OCI-LY7 (cell line): Measurements from ENCODE around the gene GLRX5. TPM values are rescaled to one million over a fixed set of nuclear protein-coding genes. Genes with fewer than 3 reads are reported as not detected.

Experiments used
- BruUV-seq: library from RNA; stranded (reverse); fragments of 400-500 nt; replicated peaks from 2 replicates; lab custom pipeline; 2021; lab: Mats Ljungman, UMichigan
- CTCF ChIA-PET: fragments of 300-600 bp; sonication (Branson Sonifier 250); formaldehyde crosslinking; loops from one replicate; lab custom pipeline; 2022; ENCODE audit warnings: antibody characterized with exemption; ENCODE audit not compliant: unreplicated experiment; lab: Charles Lee
- POLR2A ChIA-PET: fragments of 300-600 bp; sonication (Branson Sonifier 250); formaldehyde crosslinking; loops from one replicate; lab custom pipeline; 2022; ENCODE audit warnings: antibody characterized with exemption; lab: Charles Lee
- DNase-seq: peaks from one replicate; pipeline ENCODE4 v3.0.0-alpha.2; 2015; ENCODE audit warnings: low spot score
- H2AFZ ChIP-seq: fragments of 200-600 bp; sonication (generic), shearing (Covaris generic); 2 replicates; pipeline ENCODE4 v1.6.1; 2014; ENCODE audit warnings: mild to moderate bottlenecking, antibody characterized with exemption, low read length, moderate library complexity
- H3K27ac ChIP-seq: fragments of 200-600 bp; sonication (generic); 2 replicates; pipeline ENCODE4 v1.5.1; 2014; ENCODE audit warnings: mixed run types, low read depth, mild to moderate bottlenecking, moderate library complexity, low read length, inconsistent platforms; ENCODE audit not compliant: poor library complexity, severe bottlenecking
- H3K36me3 ChIP-seq: fragments of 200-600 bp; sonication (generic); 2 replicates; pipeline ENCODE4 v1.6.1; 2014; ENCODE audit warnings: mild to moderate bottlenecking, antibody characterized with exemption, low read length, moderate library complexity, mixed read lengths; ENCODE audit not compliant: insufficient read depth
- H3K4me1 ChIP-seq: fragments of 200-600 bp; sonication (generic); 2 replicates; pipeline ENCODE4 v1.5.1; 2014; ENCODE audit warnings: mild to moderate bottlenecking, low read length; ENCODE audit not compliant: insufficient read depth, poor library complexity, severe bottlenecking
- H3K4me2 ChIP-seq: fragments of 200-600 bp; sonication (generic); 2 replicates; pipeline ENCODE4 v1.6.1; 2014; ENCODE audit warnings: mild to moderate bottlenecking, low read length
- H3K4me3 ChIP-seq: fragments of 200-600 bp; sonication (generic); 2 replicates; pipeline ENCODE4 v1.5.1; 2014; ENCODE audit warnings: mild to moderate bottlenecking, low read depth, low read length; ENCODE audit not compliant: poor library complexity, severe bottlenecking
- H3K79me2 ChIP-seq: fragments of 200-600 bp; sonication (generic); 2 replicates; pipeline ENCODE4 v1.6.1; 2016; ENCODE audit warnings: low read depth, mild to moderate bottlenecking, low read length, moderate library complexity, mixed read lengths; ENCODE audit not compliant: insufficient read depth
- H3K9me2 ChIP-seq: fragments of 200-600 bp; sonication (generic); 2 replicates; pipeline ENCODE4 v1.6.1; 2016; ENCODE audit warnings: mild to moderate bottlenecking, low read length, mixed read lengths; ENCODE audit not compliant: insufficient read depth
- H3K9me3 ChIP-seq: fragments of 200-600 bp; sonication (generic); 2 replicates; pipeline ENCODE4 v1.6.1; 2014; ENCODE audit warnings: mild to moderate bottlenecking, mixed run types, low read length, mixed read lengths
- H4K20me1 ChIP-seq: fragments of 200-600 bp; sonication (generic); 2 replicates; pipeline ENCODE4 v1.6.1; 2014; ENCODE audit warnings: mild to moderate bottlenecking, antibody characterized with exemption, low read length, moderate library complexity, mixed read lengths; ENCODE audit not compliant: insufficient read depth
- CTCF ChIP-seq: fragments of 200-600 bp; sonication (generic); conservative IDR thresholded peaks from 2 replicates; pipeline ENCODE4 v1.5.1; 2014; ENCODE audit warnings: mild to moderate bottlenecking, antibody characterized with exemption, low read length, moderate library complexity, mixed read lengths
- EZH2phosphoT487 ChIP-seq: fragments of 200-600 bp; sonication (generic); IDR thresholded peaks from 2 replicates; pipeline ENCODE4 v1.6.1; 2018; ENCODE audit warnings: low read depth, borderline replicate concordance, mild to moderate bottlenecking, mixed run types, antibody characterized with exemption, low read length, moderate library complexity, mixed read lengths
- intact Hi-C: fragments of 100-400 bp; cut with micrococcal nuclease; formaldehyde crosslinking; loops from one replicate; pipeline ENCODE4 v1.10.0; 2022; ENCODE audit not compliant: unreplicated experiment
- total RNA-seq, 2 experiments: library from RNA; depleted of rRNA in 1 of 2; stranded (reverse); fragments of >200 nt in 1 of 2; shearing (Covaris generic) in 1 of 2; gene quantifications; 2 replicates each; pipeline ENCODE4 v1.2.3, GENCODE V29; 2014 to 2022

The GLRX5 gene
- total RNA-seq, 2 experiments from 2014 or later, result 68.2 to 78.4 TPM

GRCh38 chr14:95496690-95497259, 38.1 kb upstream of the GLRX5 start:
- Histone ChIP-seq H3K36me3 (0 out of 2 replicates have a peak, but pooled peaks cover 5% of the 10 kb centered on the region), H3K27ac (peak overlapping the region; percentile 68), H3K9me2 (no peaks in the 10 kb centered on the region), H2AFZ (peak overlapping the region; percentile 38; the same call in 1 of the 2 replicates), H4K20me1 (no peaks in the 10 kb centered on the region), H3K4me1 (peaks cover 57% of the 10 kb centered on the region), H3K4me2 (peak overlapping the region; percentile 39), H3K79me2 (no peaks in the 10 kb centered on the region), H3K9me3 (peaks cover 6% of the 10 kb centered on the region; the same call in 1 of the 2 replicates), H3K4me3 (no peak overlapping the region)
- CTCF ChIA-PET, result interaction anchor here (0.7 to 1.5 kb wide), 2 partner anchors 12 to 44 kb away, joined by 3 to 6 read pairs; no protein-coding TSS in a partner anchor
- POLR2A ChIA-PET, result interaction anchor here (0.6 to 2.2 kb wide), 15 partner anchors 8 to 59 kb away, joined by 3 to 17 read pairs (median 5); partner anchors contain the start of gene SYNE3
- TF ChIP-seq CTCF (no peak), EZH2phosphoT487 (no peak)
- DNase-seq, result no peak
- BruUV-seq, result no TSS peak
- intact Hi-C loops, result loop anchor here (2.0 kb wide), 2 partner anchors 34 to 54 kb away; no protein-coding TSS in a partner anchor

- no peaks in the 10 kb centered on the region for H3K9me3 ChIP-seq
- H3K9me2 ChIP-seq, result no peaks in the 10 kb centered on the region
- ChIA-PET POLR2A (interaction anchor here (0.6 to 2.2 kb wide), 4 partner anchors 10 to 52 kb away, joined by 4 to 17 read pairs (median 8); no protein-coding TSS in a partner anchor), CTCF (interaction anchor here (0.6 kb wide), 1 partner anchor 11 kb away, joined by 3 read pairs; no protein-coding TSS in a partner anchor)
- peak overlapping the region; percentile 39 for H3K4me2 ChIP-seq
- no peaks in the 10 kb centered on the region for H3K79me2 ChIP-seq
- H3K27ac ChIP-seq, result peak overlapping the region; percentile 68
- peaks cover 59% of the 10 kb centered on the region for H3K4me1 ChIP-seq
- no TSS peak for BruUV-seq
- H2AFZ ChIP-seq, result peak overlapping the region; percentile 38; the same call in 1 of the 2 replicates
- TF ChIP-seq CTCF, result no peak
- intact Hi-C loops, result loop anchor here (2.0 kb wide), 2 partner anchors 35 to 55 kb away; no protein-coding TSS in a partner anchor
- no peaks in the 10 kb centered on the region for H4K20me1 ChIP-seq
- H3K36me3 ChIP-seq, result no peaks in the 10 kb centered on the region
- no peak overlapping the region for H3K4me3 ChIP-seq
- DNase-seq, result peak; percentile 69
Measured at GRCh38 chr14:95497561-95498011, 37.3 kb upstream of the GLRX5 start.
